ENCODE data around the gene CACNA1C. TPM values are rescaled to one million over a fixed set of nuclear protein-coding genes. Genes with fewer than 3 reads are reported as not detected.

CACNA1C gene
- total RNA-seq, 3 donors from 2014 or later: 2.6 to 11.8 (median 9.5) TPM

GRCh38 chr12:2461645-2462044 is 408.9 kb downstream of the CACNA1C start:
- Histone ChIP-seq H3K9me3 (no peaks in the 10 kb centered on the region), H3K4me1 (no peaks in the 10 kb centered on the region), H3K27ac (no peak overlapping the region), H3K27me3 (no peaks in the 10 kb centered on the region), H3K36me3 (no peaks in the 10 kb centered on the region), H3K4me3 (no peak overlapping the region)
- intact Hi-C loops (cut with DNase I; ENCODE audit: low total_unique reads): no loop called here
- no peak for TF ChIP-seq CTCF (IDR thresholded peaks at IDR 0.05)
- no peak for TF ChIP-seq POLR2AphosphoS5 (IDR thresholded peaks at IDR 0.05)
- TF ChIP-seq POLR2A (IDR thresholded peaks at IDR 0.05): no peak
- no peak for DNase-seq (ENCODE audit: low spot score in 2 of 2)

- TF ChIP-seq POLR2A (IDR thresholded peaks at IDR 0.05): no peak
- TF ChIP-seq POLR2AphosphoS5 (IDR thresholded peaks at IDR 0.05): no peak
- no peak for TF ChIP-seq CTCF (IDR thresholded peaks at IDR 0.05)
- H3K27ac ChIP-seq: no peak overlapping the region
- no peaks in the 10 kb centered on the region for H3K36me3 ChIP-seq
- H3K27me3 ChIP-seq: no peaks in the 10 kb centered on the region
- intact Hi-C loops (cut with DNase I; ENCODE audit: low total_unique reads): no loop called here
- H3K9me3 ChIP-seq: no peaks in the 10 kb centered on the region
- no peak for DNase-seq (ENCODE audit: low spot score in 2 of 2)
- H3K4me3 ChIP-seq: no peak overlapping the region
- H3K4me1 ChIP-seq: no peaks in the 10 kb centered on the region
Observed at GRCh38 chr12:2462087-2462486, 409.3 kb downstream of the CACNA1C start.

- no peak for DNase-seq (ENCODE audit: low spot score in 2 of 2)
- intact Hi-C loops (cut with DNase I; ENCODE audit: low total_unique reads): no loop called here
- Histone ChIP-seq H3K36me3 (no peaks in the 10 kb centered on the region), H3K27ac (no peak overlapping the region), H3K4me1 (no peaks in the 10 kb centered on the region), H3K4me3 (no peak overlapping the region), H3K27me3 (no peaks in the 10 kb centered on the region), H3K9me3 (no peaks in the 10 kb centered on the region)
- no peak for TF ChIP-seq POLR2A (IDR thresholded peaks at IDR 0.05)
- TF ChIP-seq CTCF (IDR thresholded peaks at IDR 0.05): no peak
- TF ChIP-seq POLR2AphosphoS5 (IDR thresholded peaks at IDR 0.05): no peak
Observed at GRCh38 chr12:2463719-2464118, 410.9 kb downstream of the CACNA1C start.

GRCh38 chr12:2465681-2466080 is 412.9 kb downstream of the CACNA1C start:
- no peaks in the 10 kb centered on the region for H3K27me3 ChIP-seq
- H3K4me1 ChIP-seq: no peaks in the 10 kb centered on the region
- DNase-seq (ENCODE audit: low spot score in 2 of 2): no peak
- no peak overlapping the region for H3K27ac ChIP-seq
- no peaks in the 10 kb centered on the region for H3K9me3 ChIP-seq
- intact Hi-C loops (cut with DNase I; ENCODE audit: low total_unique reads): no loop called here
- no peak for TF ChIP-seq POLR2A (IDR thresholded peaks at IDR 0.05)
- TF ChIP-seq CTCF (IDR thresholded peaks at IDR 0.05): no peak
- TF ChIP-seq POLR2AphosphoS5 (IDR thresholded peaks at IDR 0.05): no peak
- no peak overlapping the region for H3K4me3 ChIP-seq
- no peaks in the 10 kb centered on the region for H3K36me3 ChIP-seq

GRCh38 chr12:2466211-2466610 is 413.4 kb downstream of the CACNA1C start:
- TF ChIP-seq POLR2A (IDR thresholded peaks at IDR 0.05) (no peak), POLR2AphosphoS5 (IDR thresholded peaks at IDR 0.05) (no peak), CTCF (IDR thresholded peaks at IDR 0.05) (no peak)
- H3K27me3 ChIP-seq: no peaks in the 10 kb centered on the region
- no peaks in the 10 kb centered on the region for H3K9me3 ChIP-seq
- H3K4me3 ChIP-seq: no peak overlapping the region
- no peaks in the 10 kb centered on the region for H3K4me1 ChIP-seq
- H3K27ac ChIP-seq: no peak overlapping the region
- no peak for DNase-seq (ENCODE audit: low spot score in 2 of 2)
- intact Hi-C loops (cut with DNase I; ENCODE audit: low total_unique reads): no loop called here
- H3K36me3 ChIP-seq: no peaks in the 10 kb centered on the region
